HG03159 (cell line): Measurements from ENCODE around the gene RAB11FIP3.
"Not testable (repeated sequence)": the region's sequence is repeated elsewhere in the genome, so short reads cannot be mapped to it uniquely, and the experiment has no call there.

Source experiments
- ATAC-seq: cut with Tn5 transposase; IDR thresholded peaks from one replicate; pipeline ENCODE4 v1.9.1; 2021; ENCODE audit warnings: mild to moderate bottlenecking, moderate library complexity; ENCODE audit not compliant: unreplicated experiment

Gene RAB11FIP3

DNA sequence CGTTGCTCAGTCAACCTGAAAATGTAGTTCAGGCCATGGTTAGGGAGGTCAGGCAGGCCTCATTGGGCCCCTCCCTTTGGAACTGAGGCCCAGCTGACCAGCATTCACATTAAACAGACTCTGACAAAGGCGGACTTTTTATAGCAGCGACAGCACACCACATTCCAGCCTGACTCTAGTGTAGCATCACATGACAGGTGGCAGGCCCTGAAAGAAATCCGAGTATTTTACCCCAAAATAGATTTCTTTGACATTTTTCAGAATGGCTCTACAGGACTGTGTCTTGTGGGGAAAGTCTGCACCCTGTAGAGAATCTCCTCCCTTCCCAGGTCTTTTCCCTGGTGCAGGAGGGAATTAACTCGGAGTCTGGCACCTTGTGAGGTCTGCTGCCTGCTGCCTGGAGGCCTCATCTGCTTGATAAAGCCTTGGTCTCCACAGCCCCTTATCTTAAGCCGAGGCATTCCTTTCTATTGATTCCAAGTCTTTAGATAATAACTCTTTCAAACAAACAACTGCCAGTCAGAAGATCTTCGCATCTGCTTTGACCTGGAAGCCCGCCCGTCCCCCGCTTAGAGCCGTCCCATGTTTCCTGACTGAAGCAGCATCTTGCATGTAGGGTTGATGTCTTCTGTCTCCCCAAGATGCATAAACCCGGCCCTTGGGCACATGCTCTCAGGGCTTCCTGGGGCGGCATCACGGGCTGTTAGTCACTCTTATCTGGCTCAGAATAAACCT lies 58.1 kb downstream of the RAB11FIP3 start:
- no peak for ATAC-seq

DNA sequence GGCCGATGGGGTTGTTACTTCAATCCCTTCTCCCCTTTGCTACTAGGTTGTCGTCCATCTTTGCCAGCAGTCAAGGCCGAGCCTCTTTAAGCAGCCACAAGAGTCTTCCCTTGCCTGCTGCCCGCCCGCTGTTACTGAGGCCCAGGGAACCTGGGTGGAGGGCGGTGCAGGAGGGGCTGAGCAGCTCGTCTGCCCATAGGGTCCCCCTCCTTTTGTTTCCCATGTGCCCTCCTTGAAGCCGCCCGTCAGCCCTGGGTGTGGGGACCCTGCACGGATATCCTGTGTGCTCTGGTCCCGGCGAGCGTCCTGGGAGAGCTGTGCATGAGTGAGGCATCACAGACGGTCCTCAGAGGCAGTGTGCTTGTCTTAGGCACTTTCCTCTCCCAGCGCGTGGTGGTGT lies 64.2 kb downstream of the RAB11FIP3 start:
- ATAC-seq, result no peak

DNA sequence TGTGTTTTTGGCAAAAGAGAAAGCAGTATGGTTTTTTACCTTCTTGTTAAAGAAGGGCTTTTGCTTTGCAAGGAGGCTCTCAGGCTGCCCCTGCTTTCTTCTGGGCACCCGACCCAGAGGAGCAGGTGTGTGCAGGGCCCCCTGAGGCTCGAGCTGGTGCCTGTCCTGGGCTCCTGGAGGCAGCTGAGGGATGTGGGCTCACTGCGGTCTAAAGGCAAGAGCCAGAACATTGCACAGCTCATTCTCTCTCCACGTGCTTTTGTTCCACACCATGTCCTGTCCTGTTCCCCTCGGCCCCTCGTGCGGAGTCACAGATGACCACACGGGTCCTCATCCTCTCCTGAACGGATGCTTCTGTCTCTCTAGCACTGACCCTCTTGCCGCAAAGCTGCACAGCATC lies 65.3 kb downstream of the RAB11FIP3 start:
- no peak for ATAC-seq

DNA sequence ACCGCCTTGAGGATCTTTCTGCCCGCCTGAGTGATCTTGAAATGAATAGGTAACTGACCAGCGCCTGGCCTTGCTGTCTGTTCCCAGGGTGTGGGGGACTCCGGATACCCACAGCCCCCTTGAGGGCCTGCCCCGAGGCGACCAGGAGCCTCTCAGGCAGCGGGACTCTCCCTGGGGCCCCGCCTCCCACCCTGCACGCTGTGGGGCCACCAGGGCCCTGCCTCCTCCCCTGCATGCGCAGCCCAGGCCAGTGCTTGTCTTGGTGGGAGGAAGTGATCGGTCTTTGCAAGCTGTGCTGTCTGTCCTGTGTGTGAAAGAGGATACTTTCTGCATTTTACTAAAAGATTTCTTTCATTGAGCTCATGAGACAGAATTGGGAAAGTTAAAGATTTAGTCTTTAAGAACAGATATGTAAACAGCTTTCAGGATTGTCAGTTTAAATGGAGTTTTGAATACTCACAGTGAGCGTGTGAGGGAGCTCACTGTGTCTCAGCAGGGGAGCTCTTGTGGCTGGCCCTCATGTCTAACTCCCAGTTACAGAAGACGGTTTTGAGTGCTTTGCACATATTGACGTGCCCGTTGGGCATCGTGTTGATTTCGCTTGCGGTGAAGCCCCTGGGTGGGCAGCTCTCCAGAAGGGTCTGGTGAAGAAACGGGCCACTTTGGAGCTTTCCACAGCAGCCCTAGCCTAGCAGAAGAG lies 65.9 kb downstream of the RAB11FIP3 start:
- ATAC-seq, result no peak

DNA sequence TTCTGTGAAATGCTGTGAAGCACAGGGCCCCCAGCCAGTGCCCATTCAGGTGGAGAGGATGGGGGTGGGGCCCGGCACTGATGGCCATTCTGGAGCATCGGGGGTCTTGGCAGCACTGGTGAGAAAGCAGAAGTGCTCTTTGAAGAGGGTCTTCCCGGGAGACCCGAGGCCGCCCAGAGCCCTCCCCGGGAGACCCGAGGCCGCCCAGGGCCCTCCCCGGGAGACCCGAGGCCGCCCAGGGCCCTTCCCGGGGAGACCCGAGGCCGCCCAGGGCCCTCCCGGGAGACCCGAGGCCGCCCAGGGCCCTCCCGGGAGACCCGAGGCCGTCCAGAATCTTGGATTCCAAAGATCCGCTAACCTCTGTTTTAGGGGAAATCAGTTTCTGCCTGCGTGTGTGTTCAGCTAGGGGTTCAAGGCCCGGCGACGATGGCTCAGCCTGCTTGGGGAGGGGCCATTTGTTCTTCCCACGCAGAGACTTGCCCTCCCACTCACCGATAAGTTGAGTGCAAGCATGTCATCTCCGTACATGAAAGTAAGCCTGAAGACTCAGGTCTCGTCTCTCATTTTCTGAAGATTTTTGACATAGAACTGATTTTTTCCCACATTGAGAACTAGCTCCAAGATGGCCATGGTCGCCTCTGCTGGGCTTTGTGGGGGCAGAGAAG lies 66.9 kb downstream of the RAB11FIP3 start:
- ATAC-seq, result no peak

DNA sequence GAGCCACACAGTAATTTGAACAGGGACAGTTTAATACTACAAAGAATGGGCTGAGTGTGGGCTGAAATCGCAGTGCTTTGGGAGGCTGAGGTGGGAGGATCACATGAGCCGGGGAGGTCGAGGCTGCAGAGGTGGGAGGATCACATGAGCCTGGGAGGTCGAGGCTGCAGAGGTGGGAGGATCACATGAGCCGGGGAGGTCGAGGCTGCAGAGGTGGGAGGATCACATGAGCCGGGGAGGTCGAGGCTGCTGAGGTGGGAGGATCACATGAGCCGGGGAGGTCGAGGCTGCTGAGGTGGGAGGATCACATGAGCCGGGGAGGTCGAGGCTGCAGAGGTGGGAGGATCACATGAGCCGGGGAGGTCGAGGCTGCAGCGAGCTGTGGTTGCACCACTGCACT lies 69.2 kb downstream of the RAB11FIP3 start:
- not testable (repeated sequence) for ATAC-seq

DNA sequence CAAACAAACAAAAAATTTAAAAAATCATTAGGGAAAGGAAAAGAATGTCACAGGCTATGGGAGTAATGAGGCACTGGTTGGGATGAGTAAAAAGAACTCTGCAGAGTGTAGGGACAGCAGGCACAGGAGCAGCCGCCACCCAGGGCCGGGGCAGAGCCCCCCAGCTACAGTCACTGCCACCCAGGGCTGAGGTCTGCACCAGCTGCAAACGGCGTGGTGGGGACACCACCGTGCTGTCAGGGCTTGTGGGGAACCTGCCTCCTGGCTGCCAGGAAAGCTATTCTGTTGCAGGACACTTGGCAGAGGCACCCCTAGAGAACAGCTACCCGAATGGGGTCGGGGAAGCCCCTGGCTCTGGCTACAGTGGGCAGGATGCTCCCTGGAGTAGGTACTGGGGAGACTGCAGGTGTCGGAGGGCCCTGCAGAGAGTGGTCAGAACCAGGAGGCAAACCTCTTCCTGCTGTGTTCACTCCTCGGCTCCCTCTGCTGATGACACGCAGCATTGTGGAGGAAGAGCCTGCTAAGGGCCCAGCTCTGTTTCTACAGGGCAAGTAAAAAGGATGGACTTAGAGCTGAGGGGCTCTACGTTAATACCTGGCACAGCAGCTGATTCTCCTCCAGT lies 69.8 kb downstream of the RAB11FIP3 start:
- ATAC-seq, result no peak

DNA sequence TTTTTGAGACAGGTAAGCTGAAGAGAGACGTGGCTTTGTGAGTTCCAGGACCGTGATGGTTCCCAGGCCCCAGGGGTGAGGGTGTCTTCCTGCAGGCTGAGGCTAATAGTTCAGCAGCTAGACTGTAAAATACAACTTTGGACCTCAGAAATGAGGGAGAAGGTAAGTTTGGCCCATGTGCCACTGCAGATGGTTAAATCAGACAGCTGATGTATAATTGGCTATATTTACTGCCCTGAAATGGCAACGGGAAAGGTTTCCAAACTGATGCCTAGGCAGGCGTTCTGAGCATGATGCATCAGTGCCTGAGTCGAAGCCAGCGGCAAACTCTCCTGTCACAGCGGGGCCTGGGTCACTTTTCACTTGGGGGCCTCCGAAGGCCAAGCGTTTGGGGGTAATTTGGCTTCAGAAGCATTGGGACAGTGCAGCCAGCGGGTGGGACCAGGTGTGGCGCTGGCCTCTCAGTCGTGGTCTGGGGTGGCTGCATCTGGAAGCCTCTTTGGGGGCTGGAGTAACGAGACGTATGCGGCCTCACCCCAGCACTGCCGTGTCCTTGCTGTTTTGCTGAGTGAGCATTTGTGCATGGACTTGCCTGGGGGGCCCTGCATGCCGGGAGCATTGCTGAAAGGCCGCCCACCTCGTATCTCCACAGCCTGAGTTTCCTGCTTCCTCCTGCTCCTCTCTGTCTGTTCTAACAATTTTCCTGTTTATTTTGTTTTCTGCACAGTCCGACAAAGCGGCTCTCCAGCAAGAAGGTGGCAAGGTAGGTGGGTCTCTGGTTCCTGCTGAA lies 70.8 kb downstream of the RAB11FIP3 start:
- no peak for ATAC-seq

DNA sequence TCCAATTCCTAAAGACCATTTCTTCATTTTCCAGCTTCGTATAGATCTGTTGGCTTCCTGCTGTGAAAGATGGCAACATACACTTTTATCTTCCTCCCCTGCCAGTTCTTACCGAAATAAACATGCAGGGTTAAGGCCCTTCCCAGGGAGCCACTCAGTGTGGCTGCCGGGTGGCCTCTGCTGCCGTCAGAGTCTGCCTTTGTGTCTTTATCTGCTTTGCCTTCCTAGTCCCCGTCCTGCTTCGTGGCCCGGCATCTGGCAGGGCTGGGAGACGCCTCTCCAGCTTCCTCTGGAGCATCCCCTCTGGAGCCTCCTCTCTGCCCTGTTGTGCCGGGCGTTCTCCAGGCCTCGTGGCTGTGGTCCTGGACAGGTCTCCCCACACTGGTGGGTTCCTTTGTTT lies 71.8 kb downstream of the RAB11FIP3 start:
- ATAC-seq, result no peak

DNA sequence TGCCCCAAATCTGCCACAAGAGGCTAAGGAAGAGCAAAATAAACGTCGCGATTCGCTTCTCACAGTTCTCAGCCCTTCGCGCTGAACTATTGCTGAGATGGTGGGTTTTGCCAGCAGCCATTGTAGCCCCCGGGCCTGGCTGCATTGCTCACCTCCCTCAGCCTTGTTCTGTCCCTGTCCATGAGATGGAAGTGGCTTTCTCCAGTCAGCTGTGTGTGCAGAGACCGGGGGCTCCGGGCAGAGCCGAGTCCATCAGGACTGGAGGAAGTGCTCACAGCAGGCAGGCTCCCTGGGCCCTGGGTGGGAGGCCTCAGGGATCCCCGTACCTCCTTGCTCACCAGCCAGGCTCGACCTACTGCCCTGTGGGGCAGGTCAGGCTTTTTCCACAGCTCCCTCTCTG lies 74.5 kb downstream of the RAB11FIP3 start:
- ATAC-seq, result no peak

DNA sequence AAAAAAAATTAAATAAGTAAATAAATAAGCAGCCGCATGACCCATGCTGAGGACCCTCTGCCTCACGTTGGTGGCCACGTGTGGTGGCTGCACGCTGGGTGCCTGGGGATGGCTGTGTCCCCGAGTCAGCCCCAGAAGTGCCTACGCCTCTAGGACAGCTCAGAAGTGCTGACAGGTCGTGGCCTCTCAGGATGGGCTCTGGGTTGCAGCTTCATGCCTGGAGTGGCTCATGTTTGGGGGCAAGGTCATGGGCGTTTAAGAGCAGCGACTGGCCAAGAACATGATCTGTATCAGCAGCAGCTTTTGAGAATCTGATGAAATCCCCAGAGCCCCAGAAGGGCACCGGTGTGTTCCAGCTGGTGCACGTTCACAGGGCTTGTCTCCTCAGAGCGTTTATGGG lies 75.3 kb downstream of the RAB11FIP3 start:
- no peak for ATAC-seq

DNA sequence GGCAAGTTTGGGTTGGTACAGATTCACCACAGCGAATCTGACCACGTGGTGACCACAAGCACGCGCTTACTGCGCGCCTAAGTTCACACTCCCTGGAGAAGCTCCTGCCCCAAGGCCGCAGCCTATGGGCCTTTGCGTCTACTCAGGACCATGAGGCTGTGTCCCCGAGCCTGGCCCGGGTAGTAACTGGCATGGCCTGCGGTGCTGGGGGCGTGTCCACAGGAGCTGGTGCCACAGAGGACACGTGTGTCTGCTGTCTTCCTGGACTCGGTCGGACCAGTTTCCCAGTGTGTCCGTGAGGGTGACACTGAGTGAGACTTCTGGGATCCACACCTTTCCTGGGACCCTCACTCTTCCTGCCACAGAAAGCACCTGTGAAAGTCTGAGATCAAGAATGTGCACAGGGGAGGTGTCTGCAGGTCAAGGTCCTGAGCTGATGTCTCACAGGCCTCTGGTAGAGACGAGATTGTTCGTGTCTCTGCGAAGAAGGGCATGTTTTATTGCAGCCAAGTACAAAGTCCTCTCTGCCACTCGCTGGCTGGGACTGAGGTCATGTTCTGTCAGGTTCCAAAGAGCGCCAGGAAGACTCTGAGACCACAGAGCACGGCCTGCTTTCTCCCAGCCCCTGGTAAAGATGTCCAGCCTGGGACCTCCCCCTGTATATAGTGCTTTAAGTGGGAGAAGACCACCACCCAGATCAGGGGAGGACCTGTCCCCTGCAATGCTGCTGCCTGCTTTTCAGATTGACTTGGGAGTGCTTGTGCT lies 76.9 kb downstream of the RAB11FIP3 start:
- ATAC-seq, result no peak

DNA sequence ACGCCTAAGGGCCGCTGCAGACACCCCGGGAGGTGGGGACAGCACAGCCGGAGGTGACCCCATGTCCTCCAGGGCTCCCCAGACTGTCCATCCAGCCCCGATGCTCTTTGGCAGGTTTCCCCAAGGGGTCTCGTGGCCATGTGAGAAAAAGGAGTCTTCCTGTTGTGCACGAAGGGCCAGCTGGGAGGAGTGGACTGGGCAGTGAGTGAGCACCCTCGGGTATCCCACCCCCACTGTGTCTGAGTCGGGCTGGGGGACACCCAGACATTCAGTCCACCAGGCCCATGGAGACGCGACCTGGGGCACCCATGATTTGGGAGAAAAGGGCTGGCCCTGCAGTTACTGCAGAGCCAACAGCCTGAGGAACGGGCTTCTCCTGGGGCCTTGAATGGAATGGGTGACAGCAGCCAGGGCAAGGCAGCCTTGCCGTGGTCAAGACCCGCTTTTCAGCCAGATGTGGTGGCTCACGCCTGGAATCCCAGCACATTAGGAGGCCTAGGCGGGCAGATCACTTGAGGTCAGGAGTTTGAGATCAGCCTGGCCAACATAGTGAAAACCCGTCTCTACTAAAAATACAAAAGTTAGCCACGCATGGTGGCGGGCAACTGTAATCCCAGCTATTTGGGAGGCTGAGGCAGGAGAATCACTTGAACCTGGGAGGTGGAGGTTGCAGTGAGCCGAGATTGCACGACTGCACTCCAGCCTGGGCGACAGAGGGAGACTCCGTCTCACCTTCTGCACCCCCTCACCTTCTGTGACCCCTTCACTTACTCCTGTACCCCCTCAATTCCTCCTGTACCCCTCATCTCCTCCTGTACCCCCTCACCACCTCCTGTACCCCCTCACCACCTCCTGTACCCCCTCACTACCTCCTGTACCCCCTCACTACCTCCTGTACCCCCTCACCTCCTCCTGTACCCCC lies 78.0 kb downstream of the RAB11FIP3 start:
- no peak for ATAC-seq

DNA sequence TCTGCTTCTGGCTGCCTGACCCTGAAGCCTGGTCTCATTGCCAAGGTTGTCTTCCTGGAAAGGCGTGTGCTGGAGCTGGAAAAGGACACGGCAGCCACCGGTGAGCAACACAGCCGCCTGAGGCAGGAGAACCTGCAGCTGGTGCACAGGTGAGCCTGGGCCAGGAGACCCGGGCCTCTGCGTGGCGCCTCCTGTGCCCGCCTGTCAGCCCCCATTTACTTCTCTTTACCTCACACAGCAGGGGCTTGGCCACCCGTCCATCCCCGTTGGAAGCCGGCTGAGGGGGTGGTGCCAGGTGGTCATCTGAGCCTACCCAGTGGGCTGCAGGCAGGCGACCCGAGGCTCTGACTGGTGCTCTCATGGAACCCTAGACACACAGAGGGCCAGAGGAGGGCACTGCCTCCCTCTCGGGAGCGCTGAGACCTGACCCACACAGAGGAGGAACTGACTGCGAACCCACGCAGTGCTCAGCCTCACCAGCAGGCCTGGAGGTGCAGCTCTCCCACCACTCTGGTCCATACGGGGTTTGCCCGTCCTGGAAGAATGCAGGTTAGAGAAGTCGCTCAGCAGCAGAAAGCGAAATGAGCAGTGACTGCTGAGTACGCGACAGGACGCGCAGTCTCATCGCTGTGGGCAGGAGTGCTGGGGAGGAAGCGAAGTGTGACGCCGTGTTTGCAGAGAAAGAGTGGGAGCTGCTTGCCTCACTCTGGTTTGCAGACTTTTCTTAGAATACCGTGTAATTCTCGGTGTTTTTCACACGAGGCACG lies 80.2 kb downstream of the RAB11FIP3 start:
- ATAC-seq, result no peak

DNA sequence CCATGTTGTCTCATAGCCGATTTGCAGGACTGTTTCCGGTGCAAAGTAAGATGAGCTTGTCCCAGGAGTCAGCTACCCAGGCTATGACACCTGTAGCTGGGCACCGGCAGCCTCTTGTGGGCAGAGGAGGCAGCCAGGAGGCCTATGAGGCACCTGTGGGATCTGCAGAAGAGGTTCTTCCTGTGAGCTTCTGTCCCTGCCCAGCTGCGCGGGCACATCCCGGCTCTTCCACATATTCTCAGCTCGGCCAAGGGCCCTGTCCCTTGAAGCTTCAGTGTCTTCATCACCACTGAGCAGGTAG lies 80.7 kb downstream of the RAB11FIP3 start:
- ATAC-seq, result no peak

DNA sequence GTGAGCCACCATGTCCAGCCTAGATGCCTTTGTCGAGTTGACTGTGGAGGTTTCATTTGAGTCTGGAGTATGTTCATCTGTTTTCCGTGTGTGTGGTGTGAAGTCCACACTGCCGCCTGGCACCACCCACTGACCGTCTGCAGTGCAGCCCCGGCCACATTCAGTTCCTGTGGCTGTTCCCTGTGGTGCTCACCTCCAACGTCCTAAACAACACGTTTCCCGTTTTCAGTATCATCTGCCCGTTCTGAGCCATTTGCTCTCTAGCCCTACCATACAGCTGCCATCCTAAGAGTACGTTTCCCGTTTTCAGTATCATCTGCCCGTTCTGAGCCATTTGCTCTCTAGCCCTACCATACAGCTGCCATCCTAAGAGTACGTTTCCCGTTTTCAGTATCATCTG lies 82.1 kb downstream of the RAB11FIP3 start:
- ATAC-seq, result not testable (repeated sequence)

DNA sequence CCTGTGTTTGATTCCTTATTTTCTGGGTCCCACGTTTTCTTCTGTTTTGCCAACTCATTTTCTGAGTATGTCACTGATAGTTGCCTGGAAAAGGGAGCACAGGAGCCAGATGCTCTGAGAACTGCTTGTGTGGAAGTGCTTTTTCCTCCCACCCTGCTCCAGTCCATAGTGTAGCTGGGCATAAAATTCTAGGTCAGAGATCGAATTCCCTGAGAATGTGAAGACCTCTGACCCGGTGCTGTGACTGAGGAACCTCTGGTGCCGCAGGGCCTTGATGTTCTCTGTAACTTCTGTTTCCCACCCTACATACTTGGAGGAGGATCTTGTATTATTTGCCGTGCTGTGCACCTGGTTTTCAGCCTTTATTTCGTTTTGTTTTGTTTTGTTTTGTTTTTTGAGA lies 82.5 kb downstream of the RAB11FIP3 start:
- ATAC-seq, result no peak

DNA sequence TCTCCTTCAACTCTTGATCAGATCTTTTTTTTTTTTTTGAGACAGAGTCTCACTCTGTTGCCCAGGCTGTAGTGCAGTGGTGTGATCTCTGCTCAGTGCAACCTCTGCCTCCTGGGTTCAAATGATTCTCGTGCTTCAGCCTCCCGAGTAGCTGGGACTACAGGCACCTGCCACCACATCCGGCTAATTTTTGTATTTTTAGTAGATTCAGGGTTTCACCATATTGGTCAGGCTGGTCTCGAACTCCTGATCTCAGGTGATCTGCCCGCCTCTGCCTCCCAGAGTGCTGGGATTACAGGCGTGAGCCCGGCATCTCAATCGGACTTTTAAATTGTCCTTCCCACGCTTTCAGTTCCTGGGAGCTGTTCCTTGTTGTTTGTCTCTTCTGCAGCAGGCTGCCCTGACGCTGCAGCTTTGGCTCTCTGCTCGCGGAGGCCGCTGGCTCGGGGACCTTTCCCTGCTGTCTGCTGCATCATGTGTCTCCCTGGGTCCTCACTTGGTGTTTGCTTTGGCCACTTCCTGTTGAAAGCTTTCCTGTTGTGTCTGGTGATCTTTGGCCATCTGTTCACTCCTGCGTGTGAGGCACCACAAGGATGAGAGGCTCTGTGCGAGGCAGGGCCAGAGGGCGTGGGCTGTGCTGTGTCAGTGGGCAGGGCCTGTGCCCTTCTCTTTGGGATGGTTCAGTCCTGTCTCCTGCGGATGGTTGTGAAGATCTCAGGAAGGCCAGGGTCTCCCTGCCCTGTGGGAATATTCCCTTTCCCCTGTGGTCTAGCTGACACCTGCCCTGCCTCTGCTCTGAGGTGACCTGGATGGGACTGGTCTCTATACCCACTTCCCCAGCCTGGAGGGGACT lies 83.7 kb downstream of the RAB11FIP3 start:
- ATAC-seq, result no peak
